GM19328 (cell line): ENCODE data around the gene IQCC.

Source experiments
- ATAC-seq: cut with Tn5 transposase; IDR thresholded peaks from one replicate; pipeline ENCODE4 v1.9.1; 2021; ENCODE audit warnings: mild to moderate bottlenecking, moderate library complexity; ENCODE audit not compliant: unreplicated experiment

The IQCC gene

DNA sequence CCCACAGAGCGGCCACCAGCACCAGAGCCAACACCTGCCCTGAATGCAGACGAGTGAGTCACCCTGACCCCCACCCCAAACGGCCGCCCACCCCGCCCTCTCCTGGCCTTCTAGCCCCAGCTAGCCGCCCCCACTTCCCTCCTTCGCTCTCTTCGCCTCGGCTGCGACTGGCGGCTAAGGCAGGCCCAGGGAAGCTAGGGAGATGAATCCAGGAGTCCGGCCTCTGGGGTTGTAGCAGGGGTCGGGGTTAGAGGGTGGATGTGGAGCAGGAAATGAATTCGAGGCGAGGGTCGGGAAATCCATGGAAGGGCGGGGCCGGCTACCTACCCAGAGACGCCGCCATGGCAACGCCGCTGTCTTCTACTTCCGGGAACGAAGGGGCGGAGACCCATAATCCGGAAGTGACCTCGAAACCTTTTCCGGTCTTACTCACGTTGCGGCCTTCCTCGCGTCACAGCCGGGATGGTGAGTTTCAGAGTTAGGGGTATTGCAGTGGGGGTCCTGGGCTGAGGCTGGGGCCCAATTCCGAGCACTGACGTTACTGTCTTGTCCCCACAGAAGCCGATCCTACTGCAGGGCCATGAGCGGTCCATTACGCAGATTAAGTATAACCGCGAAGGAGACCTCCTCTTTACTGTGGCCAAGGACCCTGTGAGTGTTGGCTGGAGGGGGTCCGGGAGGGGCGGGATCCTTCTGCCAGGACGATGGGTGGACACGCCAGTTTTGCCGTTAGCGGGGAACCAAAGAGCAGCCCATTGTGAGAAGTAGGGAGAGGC lies 16.7 kb downstream of the IQCC start, which contains the start of the genes EIF3I and TMEM234:
Gene EIF3I (plus strand): TSS at position 428 of the 776 bp plus-strand sequence. CDS start 35 bp downstream, at position 463.
Gene TMEM234 (minus strand): TSS at position 374 of the 776 bp plus-strand sequence. CDS start 31 bp downstream, at position 343.
- ATAC-seq = peak; percentile 96

DNA sequence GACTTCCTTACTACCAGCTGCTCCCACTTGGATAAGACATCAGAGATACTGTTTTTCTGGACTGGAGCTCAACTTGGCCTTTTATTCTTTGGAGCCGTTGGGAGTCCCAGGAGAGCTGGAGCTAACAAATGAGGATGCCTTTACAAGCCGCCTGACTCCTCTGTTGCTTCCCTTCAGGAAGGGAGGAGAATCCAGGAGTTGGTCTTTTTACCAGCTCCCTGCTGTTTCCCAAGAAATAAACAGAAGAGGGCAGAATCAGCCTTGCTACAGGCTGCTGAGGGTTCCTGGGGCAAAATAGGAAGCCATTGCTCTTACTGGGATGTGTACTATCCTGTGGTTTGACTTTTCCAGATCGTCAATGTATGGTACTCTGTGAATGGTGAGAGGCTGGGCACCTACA lies 18.2 kb downstream of the IQCC start:
- no peak for ATAC-seq

DNA sequence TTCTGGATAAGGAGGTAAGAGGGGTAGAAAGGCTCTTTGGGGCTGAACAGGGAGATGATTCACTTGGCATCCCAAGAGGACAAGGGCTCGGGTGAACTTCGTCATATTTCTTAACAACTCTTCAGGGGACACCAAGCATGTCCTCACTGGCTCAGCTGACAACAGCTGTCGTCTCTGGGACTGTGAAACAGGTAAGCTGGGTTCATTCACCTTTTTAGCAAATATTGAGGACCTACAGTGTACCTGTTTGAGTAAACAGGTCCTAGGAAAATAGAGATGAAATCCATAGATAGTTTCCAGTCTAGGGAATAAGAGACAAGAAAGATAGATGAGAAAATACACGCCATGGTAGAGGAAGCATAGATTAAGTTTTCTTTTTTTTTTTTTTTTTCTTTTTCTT lies 18.8 kb downstream of the IQCC start:
- no peak for ATAC-seq

DNA sequence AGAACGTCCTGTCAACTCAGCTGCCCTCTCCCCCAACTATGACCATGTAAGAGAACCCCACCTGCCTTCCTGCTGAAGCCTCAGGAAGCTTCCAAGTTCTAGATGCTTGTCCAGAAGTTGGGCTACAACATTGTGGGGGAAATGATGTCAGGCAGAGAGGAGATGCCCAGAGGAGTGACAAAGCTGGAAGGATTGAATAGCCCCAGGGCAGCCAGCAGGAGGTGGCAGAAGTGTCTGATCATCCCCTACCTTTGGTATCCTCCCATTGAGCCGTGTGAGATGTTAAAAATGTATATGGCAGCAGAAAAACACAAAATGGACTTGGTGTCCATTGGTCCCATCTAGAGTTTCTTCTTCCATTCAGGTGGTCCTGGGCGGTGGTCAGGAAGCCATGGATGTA lies 23.3 kb downstream of the IQCC start:
- ATAC-seq = no peak

DNA sequence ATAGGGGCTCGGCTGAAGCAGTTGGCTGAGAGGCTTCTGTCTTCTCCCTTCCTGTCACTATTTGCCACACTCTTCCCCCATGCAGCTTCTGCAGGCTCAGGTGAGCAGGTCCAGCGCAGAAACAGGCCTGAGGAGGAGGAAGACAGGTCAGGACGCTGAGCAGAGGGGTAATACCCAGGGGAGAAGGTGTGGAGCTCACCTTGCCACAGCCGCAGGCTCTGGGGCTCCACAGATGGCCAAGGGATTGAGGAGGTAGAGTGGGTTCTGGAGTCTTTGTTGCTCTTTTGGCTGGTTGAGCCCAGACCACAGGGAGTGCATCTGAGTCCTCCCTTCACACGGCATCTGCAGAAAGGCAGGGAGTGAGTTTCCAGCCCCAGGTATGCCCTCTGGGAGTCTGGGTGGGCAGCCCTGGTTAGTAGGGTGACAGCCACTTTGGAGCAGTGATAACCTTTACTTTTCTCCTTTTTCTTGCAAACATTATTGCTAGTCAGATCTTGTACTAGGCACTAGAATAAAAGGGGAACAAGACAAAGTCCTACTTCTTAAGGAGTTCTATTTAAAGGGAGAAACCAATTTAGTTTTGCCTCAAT lies 26.5 kb downstream of the IQCC start:
- ATAC-seq = no peak

DNA sequence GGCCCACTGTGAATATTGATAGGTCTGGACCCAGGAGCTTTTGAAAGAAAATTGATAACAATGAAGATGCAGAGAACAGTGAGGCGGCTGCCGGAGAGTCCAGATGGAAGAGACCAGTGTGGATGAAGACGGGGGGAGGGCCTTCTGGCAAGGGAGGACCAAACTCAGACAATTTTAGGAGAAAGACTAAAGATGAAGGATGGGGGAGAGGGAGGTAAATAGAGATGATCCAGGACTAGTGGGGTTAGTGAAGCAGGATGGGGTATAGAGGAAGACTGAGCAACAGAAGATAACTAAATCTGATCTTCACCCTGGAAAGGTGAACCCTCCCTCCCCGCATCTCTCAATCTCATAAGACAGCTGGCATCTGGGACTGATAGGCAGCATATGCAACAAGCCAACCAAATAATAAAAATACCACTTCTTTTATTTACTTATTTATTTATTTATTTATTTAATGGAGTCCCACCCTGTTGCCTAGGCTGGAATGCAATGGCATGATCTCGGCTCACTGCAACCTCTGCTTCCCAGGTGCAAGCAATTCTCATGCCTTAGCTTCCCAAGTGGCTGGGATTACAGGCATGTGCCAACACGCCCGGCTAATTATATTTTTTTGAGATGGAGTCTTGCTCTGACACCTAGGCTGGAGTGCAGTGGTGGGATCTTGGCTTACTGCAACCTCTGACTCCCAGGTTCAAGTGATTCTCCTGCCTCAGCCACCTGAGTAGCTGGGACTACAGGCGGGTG lies 27.3 kb downstream of the IQCC start:
- ATAC-seq = no peak

DNA sequence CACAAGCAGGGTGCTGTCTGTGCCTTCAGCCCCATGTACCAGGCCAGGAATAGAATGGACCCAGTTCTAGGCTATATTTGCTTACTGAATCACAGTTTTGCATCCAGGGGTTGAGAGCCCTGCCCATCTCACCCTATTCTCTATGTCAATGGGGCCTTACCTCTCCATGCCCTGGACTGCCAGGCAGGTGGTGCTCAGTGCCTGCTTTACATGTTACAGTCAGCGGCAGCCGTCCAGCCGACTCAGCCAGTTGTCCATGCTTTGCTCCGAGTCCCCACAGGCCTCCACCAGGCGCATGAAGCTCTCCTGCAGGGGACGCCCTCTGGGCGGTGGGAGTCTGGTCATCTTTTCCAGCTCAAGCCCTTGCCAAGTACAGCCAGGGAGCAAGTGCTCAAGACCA lies 29.3 kb downstream of the IQCC start:
- no peak for ATAC-seq

DNA sequence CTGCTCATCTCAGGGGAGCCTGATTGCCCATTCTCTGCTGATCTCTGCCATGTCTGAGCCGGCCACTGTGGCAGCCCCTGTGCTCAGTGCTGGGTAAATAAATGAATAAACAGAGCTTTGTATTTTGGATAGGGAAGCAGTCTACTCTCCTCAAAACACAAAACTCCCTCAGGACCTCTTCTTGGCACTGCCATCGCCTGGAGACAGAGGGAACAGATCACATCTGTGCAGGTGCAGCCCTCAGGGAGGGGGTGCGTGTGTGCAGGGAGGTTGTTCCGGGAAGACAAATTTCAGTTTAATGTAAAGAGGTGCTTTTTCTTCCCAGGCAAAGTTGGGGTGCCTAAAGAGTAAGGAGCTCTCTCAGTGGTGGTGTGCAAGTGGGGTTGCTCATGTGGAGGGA lies 33.9 kb downstream of the IQCC start:
- ATAC-seq = no peak

DNA sequence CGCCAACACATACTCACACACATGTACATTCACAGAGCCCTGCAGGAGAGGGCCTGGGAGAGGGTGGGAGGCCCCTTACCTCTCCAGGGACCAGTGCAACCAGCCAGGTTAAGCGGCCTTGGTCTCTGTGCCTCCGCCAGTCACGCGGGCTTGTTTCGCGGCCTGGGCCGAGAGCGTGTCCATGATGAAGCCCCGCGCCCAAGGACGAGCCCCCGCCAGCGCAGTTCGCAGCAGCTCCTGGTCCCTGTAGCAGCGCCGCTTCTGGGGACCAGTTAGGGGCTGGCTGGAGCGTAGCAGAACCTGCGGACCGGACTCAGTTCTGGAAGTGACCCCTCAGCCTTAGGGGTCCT lies 34.3 kb downstream of the IQCC start:
- ATAC-seq = no peak

DNA sequence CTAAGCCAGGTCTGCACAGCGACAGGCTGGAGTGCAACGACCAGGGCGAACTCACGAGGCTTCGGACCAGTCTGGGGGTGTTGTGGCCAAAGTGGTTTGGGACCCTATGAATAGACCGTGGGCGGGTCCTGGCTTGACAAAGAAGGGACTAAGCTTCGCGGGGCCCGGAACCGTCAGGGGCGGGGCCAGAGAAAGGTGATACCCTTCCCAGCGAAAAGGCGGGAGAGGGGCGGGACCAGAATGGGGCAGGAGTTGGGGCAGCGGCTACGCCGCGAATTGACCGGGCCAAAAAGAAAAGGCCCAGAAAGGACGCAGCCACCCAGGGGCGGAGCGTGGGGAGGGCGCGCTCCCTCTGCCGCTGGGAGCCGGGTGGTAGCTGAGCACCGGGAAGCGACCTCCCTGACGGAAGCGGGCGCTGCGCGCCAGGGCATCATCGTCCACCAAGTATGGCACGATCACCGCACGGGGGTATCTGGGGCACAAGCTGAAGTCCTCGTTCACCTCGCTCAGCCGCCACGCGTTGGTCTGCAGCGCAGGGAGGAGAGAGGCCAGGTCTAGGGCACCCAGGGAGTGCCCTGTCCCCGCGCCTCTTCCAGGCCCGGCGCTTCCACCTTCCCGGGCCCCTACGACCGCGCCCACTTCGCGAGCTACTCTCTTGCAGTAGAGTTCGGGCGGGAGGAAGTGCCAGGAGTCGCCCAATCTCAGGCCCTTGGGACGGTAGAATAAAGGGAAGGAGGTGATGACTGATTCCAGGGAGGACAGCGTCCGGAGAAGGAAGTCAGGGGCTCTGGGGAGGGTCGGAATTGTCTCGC lies 34.9 kb downstream of the IQCC start:
- no peak for ATAC-seq

DNA sequence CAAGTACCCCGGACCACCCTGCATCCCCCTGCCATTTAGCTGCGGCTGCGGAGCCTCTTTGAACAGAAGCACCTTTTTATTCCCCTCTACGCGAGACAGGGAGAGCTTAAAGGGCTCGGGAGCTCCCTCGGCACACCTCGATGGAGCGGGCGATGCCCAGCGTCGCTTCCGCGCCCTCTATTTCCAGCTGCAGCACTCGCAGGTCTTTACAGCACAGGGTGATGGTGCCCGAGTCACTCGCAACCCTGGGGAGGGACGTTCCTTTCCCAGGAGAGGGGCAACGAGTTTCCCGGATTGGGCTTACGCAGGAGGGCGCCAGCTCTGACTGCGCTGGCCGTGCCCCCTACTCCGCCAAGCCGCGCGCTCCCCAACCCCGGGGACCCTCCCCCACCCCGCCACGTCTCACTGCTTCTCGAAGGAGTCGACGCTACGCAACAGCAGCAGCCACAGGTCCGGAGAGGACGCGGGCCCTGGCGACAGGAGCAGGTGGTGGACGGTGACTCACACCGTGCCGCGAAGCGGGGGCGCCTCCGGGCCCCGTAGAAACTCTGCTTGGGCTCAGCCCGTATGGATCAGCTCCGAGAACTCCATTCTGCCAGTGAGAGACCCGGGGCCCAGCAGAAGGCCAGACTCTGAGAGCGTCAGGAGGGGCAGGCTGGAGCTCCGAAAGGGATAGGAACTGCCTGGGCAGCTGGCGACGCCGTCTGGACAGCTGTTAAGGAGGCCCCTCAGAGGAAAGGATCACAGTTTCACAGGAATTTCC lies 35.7 kb downstream of the IQCC start:
- ATAC-seq = no peak

DNA sequence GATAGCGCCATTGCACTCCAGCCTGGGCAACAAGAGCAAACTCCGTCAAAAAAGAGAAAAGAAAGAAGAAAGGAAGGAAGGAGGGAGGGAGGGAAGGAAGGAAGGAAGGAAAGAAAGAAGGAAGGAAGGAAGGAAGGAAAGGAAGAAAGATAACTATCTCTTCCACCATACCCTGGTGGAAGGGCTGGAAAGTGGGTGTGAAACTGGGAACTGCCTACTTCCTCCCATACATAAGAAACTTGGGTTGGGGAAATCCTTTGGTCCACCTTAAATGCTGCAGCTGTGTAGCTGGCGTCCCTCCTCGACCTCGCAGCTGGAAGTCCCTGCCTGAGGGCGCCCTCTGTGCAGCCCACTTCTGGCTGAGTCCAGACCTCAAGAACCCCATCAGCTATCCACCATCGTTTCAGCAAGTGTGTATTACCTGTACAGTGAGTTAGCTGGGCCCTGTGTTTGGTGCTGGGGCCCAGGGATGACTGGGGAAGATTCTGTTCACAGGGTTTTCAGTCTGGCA lies 36.9 kb downstream of the IQCC start:
- ATAC-seq = no peak

DNA sequence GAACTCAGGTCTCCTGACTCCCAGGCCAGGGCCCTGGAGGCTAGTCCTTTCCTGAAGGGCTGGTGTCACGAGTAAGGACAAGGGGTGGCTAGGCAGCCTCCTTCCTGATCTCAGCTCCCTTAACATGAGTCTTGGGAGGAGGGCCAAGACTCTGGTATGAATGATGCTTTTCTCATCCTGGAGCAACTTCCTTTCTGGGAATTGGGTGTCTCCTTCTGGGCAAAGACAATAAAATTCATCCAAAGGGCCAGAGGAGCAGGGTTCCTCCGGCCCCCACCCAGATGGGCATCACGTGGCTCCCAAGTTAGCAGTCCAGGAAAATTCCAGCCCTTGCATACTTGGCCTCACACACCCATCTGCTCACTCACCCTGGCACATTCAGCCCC lies 41.4 kb downstream of the IQCC start, which contains the start of gene FAM167B:
Gene FAM167B (plus strand): TSS at position 335 of the 386 bp plus-strand sequence. CDS start 200 bp downstream, outside the sequence.
- no peak for ATAC-seq

DNA sequence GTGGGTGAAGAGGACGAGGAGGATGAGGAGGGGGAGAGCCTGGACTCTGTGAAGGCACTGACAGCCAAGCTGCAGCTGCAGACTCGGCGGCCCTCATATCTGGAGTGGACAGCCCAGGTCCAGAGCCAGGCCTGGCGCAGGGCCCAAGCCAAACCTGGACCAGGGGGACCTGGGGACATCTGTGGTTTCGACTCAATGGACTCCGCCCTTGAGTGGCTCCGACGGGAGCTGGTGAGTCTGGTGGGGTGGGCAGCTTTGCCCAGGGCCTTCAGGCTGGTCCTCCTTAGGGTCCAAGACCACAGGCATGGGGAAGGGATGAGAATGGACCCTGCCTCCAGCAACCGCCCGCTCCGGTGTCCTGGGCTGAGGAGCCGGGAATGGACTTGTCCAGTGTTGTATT lies 42.0 kb downstream of the IQCC start:
- ATAC-seq = no peak

DNA sequence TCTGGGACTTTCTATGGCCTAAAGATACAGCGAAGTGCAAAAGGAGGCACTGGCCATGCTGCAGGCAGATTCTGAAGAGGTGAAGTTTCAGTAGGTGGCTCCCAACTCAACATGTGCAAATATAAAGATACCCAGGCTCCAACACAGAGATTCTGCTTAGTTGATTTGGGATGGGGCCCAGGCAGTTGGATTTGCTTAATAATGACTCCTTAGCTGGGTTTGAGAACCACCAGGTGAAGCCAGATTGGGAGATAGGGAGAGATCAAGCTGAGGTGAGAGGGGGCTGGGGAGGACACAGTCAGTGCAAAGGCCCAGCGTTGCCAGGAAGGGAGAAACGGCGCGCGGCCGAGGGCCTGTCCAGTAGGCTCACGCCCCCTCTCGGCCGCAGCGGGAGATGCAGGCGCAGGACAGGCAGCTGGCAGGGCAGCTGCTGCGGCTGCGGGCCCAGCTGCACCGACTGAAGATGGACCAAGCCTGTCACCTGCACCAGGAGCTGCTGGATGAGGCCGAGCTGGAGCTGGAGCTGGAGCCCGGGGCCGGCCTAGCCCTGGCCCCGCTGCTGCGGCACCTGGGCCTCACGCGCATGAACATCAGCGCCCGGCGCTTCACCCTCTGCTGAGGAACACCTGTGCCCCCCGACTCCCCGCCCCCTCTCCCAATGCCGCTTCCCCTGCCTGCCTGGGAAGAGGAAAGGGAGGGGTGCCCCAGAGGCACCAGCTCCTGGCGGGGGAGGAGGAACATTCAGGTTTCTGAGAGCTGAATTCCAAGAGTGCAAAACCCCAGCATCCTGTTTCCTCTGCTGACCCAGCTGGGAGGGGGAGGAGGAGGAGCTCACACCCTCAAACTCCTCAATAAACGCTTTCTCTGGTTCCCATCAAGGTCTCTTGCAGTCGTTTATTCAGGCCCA lies 42.8 kb downstream of the IQCC start:
- ATAC-seq = peak; percentile 37

DNA sequence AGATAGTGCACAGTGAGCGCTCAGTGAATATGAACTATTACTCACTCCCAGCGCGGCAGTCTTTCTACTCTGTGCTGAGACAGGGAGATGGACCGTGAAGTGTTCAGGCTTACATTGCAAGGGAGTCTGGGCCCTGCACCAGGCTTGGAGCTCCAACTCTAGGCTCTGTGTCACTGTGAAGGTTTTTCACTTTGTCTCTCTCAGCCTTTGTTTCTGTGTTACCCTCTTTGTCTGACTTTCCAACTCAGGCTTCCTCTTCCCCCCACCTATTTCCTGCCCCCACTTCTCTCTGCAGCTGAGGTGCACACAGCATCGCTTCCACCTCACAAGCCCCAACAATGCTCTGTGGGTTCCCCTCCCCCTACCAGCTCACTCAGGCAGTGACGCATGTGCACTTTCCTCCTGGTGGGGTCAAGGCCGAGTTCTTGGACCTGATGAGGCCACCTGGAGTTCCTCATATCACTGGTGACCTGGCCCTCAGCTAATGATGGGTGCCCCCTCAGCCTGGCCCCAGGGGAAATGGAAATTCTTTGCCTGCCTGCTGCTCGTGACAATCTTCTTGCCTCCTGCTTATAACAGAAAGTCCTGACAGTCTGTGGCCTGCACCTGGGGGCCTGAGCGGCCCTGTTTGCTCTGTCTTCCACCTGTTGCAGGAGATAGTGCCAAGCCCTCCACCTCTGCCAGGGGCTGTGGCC lies 44.5 kb downstream of the IQCC start:
- peak; percentile 46 for ATAC-seq

DNA sequence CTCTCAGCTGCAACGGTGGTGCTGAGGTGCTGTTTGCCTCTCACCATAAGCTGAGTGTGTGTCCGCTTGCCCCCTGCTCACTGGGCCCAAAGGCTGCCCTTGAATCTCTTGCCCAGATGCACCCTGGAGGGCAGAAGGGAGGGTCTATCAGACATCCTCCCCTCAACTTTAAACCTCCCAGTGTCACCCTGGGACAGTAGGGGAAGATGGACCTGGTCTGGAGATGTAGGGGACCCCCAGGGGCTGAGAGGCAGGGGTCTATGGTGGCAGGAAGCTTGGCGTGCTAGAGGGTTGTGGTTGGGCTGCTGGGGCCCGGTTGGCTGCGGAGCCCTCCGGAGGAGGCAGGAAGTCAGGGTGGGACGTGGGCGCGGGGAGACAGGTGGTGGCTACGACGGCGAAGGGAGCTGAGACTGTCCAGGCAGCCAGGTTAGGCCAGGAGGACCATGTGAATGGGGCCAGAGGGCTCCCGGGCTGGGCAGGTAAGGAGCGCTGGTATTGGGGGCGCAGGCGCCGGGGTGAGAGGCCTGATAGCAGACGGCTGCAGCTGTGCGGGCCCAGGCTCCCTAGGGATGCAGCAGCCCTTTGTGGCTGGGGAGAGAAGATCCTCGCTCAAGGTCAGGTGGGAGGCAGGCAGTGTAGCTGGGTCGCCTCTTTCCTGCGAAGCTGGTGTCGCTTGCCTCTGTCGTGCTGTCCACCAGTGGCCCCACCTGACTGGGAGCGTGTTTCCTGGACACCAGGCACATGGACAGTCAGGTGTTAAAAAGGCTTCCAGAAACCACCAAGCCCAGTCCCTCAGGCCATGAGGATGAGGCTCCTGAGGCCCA lies 45.6 kb downstream of the IQCC start, which contains the start of gene LCK:
Gene LCK (plus strand): TSS at position 373 of the 824 bp plus-strand sequence. CDS start 23,065 bp downstream, outside the sequence.
- ATAC-seq = no peak
